GM23338 (cell line): Measurements from ENCODE around the gene GUCY1A1. TPM values are rescaled to one million over a fixed set of nuclear protein-coding genes. Genes with fewer than 3 reads are reported as not detected.

Experiments
- ATAC-seq: fragments of 200-7000 bp; cut with Tn5 transposase; 3 replicates; pipeline ENCODE4 v1.9.1; 2020
- DNase-seq: peaks from one replicate; pipeline ENCODE4 v3.0.0-alpha.2; 2015; ENCODE audit warnings: low spot score
- H2AFZ ChIP-seq: fragments of 200-600 bp; sonication (generic); 2 replicates; pipeline ENCODE4 v1.8.0; 2016; ENCODE audit warnings: antibody characterized with exemption, mild to moderate bottlenecking, moderate library complexity
- H3F3A ChIP-seq: fragments of 200-600 bp; sonication (generic); replicated peaks from 2 replicates; pipeline ENCODE4 v1.8.0; 2017; ENCODE audit warnings: antibody characterized with exemption, mixed run types, low read depth
- H3K27ac ChIP-seq: fragments of 200-600 bp; sonication (generic); 2 replicates; pipeline ENCODE4 v1.6.1; 2016; ENCODE audit warnings: low read depth
- H3K27me3 ChIP-seq: fragments of 200-600 bp; sonication (generic); 2 replicates; pipeline ENCODE4 v1.8.0; 2016; ENCODE audit warnings: mild to moderate bottlenecking, mixed run types, moderate library complexity; ENCODE audit not compliant: insufficient read depth
- H3K36me3 ChIP-seq: fragments of 200-600 bp; sonication (generic); 2 replicates; pipeline ENCODE4 v1.8.0; 2016; ENCODE audit warnings: mild to moderate bottlenecking; ENCODE audit not compliant: insufficient read depth
- H3K4me1 ChIP-seq: fragments of 200-600 bp; sonication (generic); 2 replicates; pipeline ENCODE4 v1.8.0; 2016; ENCODE audit warnings: mild to moderate bottlenecking, moderate library complexity; ENCODE audit not compliant: insufficient read depth
- H3K4me2 ChIP-seq: fragments of 200-600 bp; sonication (generic); 2 replicates; pipeline ENCODE4 v1.7.1; 2017; ENCODE audit warnings: mixed run types
- H3K4me3 ChIP-seq: fragments of 200-600 bp; sonication (generic); 2 replicates; pipeline ENCODE4 v1.6.1; 2016; ENCODE audit warnings: mixed run types
- H3K79me2 ChIP-seq: fragments of 200-600 bp; sonication (generic); replicated peaks from 2 replicates; pipeline ENCODE4 v1.8.0; 2017; ENCODE audit warnings: mild to moderate bottlenecking; ENCODE audit not compliant: insufficient read depth
- H3K9me2 ChIP-seq: fragments of 200-600 bp; sonication (generic); 2 replicates; pipeline ENCODE4 v1.8.0; 2017; ENCODE audit not compliant: insufficient read depth
- H4K20me1 ChIP-seq: fragments of 200-600 bp; sonication (generic); replicated peaks from 2 replicates; pipeline ENCODE4 v1.8.0; 2017; ENCODE audit warnings: mild to moderate bottlenecking; ENCODE audit not compliant: insufficient read depth
- H3K27ac Mint-ChIP-seq: 2 replicates; pipeline ENCODE4 v1.8.0; 2020; ENCODE audit warnings: inconsistent platforms, mild to moderate bottlenecking, moderate library complexity, mixed read lengths
- H3K27me3 Mint-ChIP-seq: 3 replicates; pipeline ENCODE4 v1.8.0; 2022; ENCODE audit warnings: low read depth, mild to moderate bottlenecking, moderate library complexity, mixed read lengths, inconsistent platforms; ENCODE audit not compliant: insufficient read depth, poor library complexity
- H3K36me3 Mint-ChIP-seq: 3 replicates; pipeline ENCODE4 v1.8.0; 2021; ENCODE audit warnings: low read depth, mild to moderate bottlenecking, inconsistent platforms, moderate library complexity, mixed read lengths
- H3K4me1 Mint-ChIP-seq: 3 replicates; pipeline ENCODE4 v1.8.0; 2020; ENCODE audit warnings: mild to moderate bottlenecking, inconsistent platforms, mixed read lengths
- H3K4me3 Mint-ChIP-seq: 3 replicates; pipeline ENCODE4 v1.8.0; 2021; ENCODE audit warnings: moderate library complexity, mild to moderate bottlenecking, inconsistent platforms, mixed read lengths
- H3K9me3 Mint-ChIP-seq: 3 replicates; pipeline ENCODE4 v1.8.0; 2020; ENCODE audit warnings: moderate library complexity, mild to moderate bottlenecking, inconsistent platforms, mixed read lengths
- CREB1 ChIP-seq: fragments of 250-450 bp; sonication (Bioruptor Pico); IDR thresholded peaks from 2 replicates; pipeline ENCODE4 v1.5.0; 2020; ENCODE audit warnings: low read depth, mild to moderate bottlenecking, moderate library complexity
- EZH2 ChIP-seq: fragments of 200-600 bp; sonication (generic); IDR thresholded peaks from one replicate; pipeline ENCODE4 v1.8.0; 2017; ENCODE audit warnings: antibody characterized with exemption, mild to moderate bottlenecking, low read depth; ENCODE audit not compliant: unreplicated experiment
- EZH2phosphoT487 ChIP-seq: fragments of 200-600 bp; sonication (generic); IDR thresholded peaks from one replicate; pipeline ENCODE4 v1.8.1; 2018; ENCODE audit warnings: antibody characterized with exemption; ENCODE audit not compliant: unreplicated experiment
- JUNB ChIP-seq: IDR thresholded peaks from one replicate; pipeline ENCODE4 v1.6.1; 2016; ENCODE audit warnings: antibody characterized with exemption; ENCODE audit not compliant: unreplicated experiment
- POLR2AphosphoS5 ChIP-seq: IDR thresholded peaks from 2 replicates; pipeline ENCODE4 v1.6.1; 2016; ENCODE audit warnings: antibody characterized with exemption, low read depth
- STAT1 ChIP-seq: IDR thresholded peaks from one replicate; pipeline ENCODE4 v1.6.1; 2016; ENCODE audit warnings: antibody characterized with exemption; ENCODE audit not compliant: unreplicated experiment
- ZNF114 ChIP-seq: fragments of 250-450 bp; sonication (Bioruptor Pico); IDR thresholded peaks from 2 replicates; pipeline ENCODE4 v1.5.0; 2020; ENCODE audit warnings: mild to moderate bottlenecking, moderate library complexity
- ZNF331 ChIP-seq: fragments of 250-450 bp; sonication (Bioruptor Pico); IDR thresholded peaks from 2 replicates; pipeline ENCODE4 v1.5.0; 2020; ENCODE audit warnings: low read depth, mild to moderate bottlenecking, moderate library complexity
- polyA plus RNA-seq: library from polyadenylated mRNA; unstranded; fragments of >200 nt; fragmentation: Nextera tagmentation; extraction: Ambion mirVana; gene quantifications from 2 replicates; pipeline ENCODE4 v1.2.1, GENCODE V29; 2016
- total RNA-seq: library from RNA; depleted of rRNA; stranded (reverse); fragments of >200 nt; shearing (Covaris generic); gene quantifications from 2 replicates; pipeline ENCODE4 v1.2.3, GENCODE V29; 2014
- TF ChIP-seq, protein P1 (sequence below): fragments of 250-450 bp; sonication (Bioruptor Pico); IDR thresholded peaks from 2 replicates; pipeline ENCODE4 v1.5.0; 2020; ENCODE audit warnings: mild to moderate bottlenecking, moderate library complexity
- TF ChIP-seq, protein P2 (sequence below): IDR thresholded peaks from one replicate; pipeline ENCODE4 v1.6.1; 2018; ENCODE audit warnings: antibody characterized with exemption; ENCODE audit not compliant: unreplicated experiment
- TF ChIP-seq, protein P3 (sequence below), 2 experiments: fragments of 200-600 bp in 1 of 2; sonication (generic) in 1 of 2; conservative IDR thresholded peaks; 2 replicates each; pipeline versions ENCODE4 v1.5.1 to v1.6.1; 2016 to 2017; ENCODE audit warnings: antibody characterized with exemption in 2 of 2, low read depth in 2 of 2, mild to moderate bottlenecking in 2 of 2, moderate library complexity in 1 of 2

Gene GUCY1A1
- total and polyA plus RNA-seq, 2 experiments from 2014 or later, result not detected

DNA sequence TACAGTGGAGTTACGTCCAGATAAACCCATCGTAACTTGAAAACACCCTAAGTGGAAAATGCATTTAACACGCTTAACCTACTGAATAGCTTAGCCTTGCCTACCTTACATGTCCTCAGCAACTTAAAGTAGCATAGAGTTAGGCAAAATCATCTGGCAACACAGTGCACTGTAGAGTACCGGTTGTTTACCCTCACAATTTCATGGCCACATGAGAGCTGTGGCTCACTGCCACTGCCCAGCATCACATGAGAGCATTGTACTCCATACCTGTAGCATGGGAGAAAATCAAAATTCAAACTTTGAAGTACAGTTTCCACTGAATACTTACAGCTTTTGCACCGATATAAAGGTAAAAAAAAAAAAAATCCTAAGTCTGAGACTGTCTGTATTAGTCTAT, 40.6 kb downstream of the GUCY1A1 start (continued):
- TF ChIP-seq ZNF114 (CRISPR knock-in tag) (no peak), ZNF331 (CRISPR knock-in tag) (no peak)

DNA sequence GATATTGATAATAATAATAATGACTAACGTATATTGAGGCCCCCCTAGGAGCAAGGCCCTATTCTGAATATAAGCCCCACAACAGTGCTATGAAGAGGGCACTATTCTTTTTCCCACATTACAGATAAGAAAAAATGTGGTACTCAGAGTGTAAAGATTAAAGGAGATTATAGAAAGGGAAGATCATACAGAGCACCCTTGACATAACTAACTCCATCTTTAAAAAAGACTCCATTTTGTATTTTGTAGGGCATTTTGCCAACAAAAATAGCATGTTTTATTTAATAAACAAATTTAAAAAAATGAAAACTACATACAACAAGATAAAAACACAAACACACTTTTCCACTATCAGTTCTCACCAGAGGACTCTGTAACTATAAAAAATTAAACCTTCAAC, 42.1 kb downstream of the GUCY1A1 start:
- Mint-ChIP-seq H3K27me3 (peaks cover 2% of the 10 kb centered on the region), H3K4me3 (no peak overlapping the region), H3K36me3 (no peaks in the 10 kb centered on the region), H3K4me1 (peaks cover 8% of the 10 kb centered on the region), H3K27ac (no peak overlapping the region), H3K9me3 (no peaks in the 10 kb centered on the region)
- Histone ChIP-seq H3K27me3 (no peaks in the 10 kb centered on the region), H3F3A (no peaks in the 10 kb centered on the region), H4K20me1 (no peaks in the 10 kb centered on the region), H3K4me2 (no peak overlapping the region), H2AFZ (no peak overlapping the region), H3K79me2 (no peaks in the 10 kb centered on the region), H3K9me2 (peaks cover 5% of the 10 kb centered on the region), H3K36me3 (no peaks in the 10 kb centered on the region), H3K27ac (no peak overlapping the region), H3K4me1 (no peaks in the 10 kb centered on the region), H3K4me3 (no peak overlapping the region)
- ATAC-seq, result no peak
- TF ChIP-seq, protein P1, sequence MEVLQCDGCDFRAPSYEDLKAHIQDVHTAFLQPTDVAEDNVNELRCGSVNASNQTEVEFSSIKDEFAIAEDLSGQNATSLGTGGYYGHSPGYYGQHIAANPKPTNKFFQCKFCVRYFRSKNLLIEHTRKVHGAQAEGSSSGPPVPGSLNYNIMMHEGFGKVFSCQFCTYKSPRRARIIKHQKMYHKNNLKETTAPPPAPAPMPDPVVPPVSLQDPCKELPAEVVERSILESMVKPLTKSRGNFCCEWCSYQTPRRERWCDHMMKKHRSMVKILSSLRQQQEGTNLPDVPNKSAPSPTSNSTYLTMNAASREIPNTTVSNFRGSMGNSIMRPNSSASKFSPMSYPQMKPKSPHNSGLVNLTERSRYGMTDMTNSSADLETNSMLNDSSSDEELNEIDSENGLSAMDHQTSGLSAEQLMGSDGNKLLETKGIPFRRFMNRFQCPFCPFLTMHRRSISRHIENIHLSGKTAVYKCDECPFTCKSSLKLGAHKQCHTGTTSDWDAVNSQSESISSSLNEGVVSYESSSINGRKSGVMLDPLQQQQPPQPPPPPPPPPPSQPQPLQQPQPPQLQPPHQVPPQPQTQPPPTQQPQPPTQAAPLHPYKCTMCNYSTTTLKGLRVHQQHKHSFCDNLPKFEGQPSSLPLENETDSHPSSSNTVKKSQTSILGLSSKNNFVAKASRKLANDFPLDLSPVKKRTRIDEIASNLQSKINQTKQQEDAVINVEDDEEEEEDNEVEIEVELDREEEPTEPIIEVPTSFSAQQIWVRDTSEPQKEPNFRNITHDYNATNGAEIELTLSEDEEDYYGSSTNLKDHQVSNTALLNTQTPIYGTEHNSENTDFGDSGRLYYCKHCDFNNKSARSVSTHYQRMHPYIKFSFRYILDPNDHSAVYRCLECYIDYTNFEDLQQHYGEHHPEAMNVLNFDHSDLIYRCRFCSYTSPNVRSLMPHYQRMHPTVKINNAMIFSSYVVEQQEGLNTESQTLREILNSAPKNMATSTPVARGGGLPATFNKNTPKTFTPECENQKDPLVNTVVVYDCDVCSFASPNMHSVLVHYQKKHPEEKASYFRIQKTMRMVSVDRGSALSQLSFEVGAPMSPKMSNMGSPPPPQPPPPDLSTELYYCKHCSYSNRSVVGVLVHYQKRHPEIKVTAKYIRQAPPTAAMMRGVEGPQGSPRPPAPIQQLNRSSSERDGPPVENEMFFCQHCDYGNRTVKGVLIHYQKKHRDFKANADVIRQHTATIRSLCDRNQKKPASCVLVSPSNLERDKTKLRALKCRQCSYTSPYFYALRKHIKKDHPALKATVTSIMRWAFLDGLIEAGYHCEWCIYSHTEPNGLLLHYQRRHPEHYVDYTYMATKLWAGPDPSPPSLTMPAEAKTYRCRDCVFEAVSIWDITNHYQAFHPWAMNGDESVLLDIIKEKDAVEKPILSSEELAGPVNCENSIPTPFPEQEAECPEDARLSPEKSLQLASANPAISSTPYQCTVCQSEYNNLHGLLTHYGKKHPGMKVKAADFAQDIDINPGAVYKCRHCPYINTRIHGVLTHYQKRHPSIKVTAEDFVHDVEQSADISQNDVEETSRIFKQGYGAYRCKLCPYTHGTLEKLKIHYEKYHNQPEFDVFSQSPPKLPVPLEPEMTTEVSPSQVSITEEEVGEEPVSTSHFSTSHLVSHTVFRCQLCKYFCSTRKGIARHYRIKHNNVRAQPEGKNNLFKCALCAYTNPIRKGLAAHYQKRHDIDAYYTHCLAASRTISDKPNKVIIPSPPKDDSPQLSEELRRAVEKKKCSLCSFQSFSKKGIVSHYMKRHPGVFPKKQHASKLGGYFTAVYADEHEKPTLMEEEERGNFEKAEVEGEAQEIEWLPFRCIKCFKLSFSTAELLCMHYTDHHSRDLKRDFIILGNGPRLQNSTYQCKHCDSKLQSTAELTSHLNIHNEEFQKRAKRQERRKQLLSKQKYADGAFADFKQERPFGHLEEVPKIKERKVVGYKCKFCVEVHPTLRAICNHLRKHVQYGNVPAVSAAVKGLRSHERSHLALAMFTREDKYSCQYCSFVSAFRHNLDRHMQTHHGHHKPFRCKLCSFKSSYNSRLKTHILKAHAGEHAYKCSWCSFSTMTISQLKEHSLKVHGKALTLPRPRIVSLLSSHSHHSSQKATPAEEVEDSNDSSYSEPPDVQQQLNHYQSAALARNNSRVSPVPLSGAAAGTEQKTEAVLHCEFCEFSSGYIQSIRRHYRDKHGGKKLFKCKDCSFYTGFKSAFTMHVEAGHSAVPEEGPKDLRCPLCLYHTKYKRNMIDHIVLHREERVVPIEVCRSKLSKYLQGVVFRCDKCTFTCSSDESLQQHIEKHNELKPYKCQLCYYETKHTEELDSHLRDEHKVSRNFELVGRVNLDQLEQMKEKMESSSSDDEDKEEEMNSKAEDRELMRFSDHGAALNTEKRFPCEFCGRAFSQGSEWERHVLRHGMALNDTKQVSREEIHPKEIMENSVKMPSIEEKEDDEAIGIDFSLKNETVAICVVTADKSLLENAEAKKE (CRISPR knock-in tag), result no peak
- TF ChIP-seq, protein P2, sequence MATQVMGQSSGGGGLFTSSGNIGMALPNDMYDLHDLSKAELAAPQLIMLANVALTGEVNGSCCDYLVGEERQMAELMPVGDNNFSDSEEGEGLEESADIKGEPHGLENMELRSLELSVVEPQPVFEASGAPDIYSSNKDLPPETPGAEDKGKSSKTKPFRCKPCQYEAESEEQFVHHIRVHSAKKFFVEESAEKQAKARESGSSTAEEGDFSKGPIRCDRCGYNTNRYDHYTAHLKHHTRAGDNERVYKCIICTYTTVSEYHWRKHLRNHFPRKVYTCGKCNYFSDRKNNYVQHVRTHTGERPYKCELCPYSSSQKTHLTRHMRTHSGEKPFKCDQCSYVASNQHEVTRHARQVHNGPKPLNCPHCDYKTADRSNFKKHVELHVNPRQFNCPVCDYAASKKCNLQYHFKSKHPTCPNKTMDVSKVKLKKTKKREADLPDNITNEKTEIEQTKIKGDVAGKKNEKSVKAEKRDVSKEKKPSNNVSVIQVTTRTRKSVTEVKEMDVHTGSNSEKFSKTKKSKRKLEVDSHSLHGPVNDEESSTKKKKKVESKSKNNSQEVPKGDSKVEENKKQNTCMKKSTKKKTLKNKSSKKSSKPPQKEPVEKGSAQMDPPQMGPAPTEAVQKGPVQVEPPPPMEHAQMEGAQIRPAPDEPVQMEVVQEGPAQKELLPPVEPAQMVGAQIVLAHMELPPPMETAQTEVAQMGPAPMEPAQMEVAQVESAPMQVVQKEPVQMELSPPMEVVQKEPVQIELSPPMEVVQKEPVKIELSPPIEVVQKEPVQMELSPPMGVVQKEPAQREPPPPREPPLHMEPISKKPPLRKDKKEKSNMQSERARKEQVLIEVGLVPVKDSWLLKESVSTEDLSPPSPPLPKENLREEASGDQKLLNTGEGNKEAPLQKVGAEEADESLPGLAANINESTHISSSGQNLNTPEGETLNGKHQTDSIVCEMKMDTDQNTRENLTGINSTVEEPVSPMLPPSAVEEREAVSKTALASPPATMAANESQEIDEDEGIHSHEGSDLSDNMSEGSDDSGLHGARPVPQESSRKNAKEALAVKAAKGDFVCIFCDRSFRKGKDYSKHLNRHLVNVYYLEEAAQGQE, result no peak
- TF ChIP-seq EZH2 (no peak), STAT1 (no peak), EZH2phosphoT487 (no peak), POLR2AphosphoS5 (no peak), ZNF331 (CRISPR knock-in tag) (no peak), JUNB (no peak), CREB1 (CRISPR knock-in tag) (no peak)
- TF ChIP-seq, protein P3, sequence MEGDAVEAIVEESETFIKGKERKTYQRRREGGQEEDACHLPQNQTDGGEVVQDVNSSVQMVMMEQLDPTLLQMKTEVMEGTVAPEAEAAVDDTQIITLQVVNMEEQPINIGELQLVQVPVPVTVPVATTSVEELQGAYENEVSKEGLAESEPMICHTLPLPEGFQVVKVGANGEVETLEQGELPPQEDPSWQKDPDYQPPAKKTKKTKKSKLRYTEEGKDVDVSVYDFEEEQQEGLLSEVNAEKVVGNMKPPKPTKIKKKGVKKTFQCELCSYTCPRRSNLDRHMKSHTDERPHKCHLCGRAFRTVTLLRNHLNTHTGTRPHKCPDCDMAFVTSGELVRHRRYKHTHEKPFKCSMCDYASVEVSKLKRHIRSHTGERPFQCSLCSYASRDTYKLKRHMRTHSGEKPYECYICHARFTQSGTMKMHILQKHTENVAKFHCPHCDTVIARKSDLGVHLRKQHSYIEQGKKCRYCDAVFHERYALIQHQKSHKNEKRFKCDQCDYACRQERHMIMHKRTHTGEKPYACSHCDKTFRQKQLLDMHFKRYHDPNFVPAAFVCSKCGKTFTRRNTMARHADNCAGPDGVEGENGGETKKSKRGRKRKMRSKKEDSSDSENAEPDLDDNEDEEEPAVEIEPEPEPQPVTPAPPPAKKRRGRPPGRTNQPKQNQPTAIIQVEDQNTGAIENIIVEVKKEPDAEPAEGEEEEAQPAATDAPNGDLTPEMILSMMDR (conservative IDR thresholded peaks at IDR 0.05; ENCODE audit: low read depth in 2 of 2), result no peak
- DNase-seq, result no peak
